H9 (cell line): Measurements from ENCODE around the gene LRRC17. TPM values are rescaled to one million over a fixed set of nuclear protein-coding genes. Genes with fewer than 3 reads are reported as not detected.

Experiments used
- DNase-seq: peaks from one replicate; pipeline ENCODE4 v3.0.0-alpha.2; 2017
- H2AFZ ChIP-seq: one replicate; pipeline ENCODE4 v1.6.1; 2013; ENCODE audit warnings: mild to moderate bottlenecking, low read length, control low read depth, moderate library complexity
- H2AK5ac ChIP-seq: 2 replicates; pipeline ENCODE4 v1.6.1; 2013; ENCODE audit warnings: low read length, control low read depth, mixed read lengths; ENCODE audit not compliant: insufficient read length
- H2BK120ac ChIP-seq: one replicate; pipeline ENCODE4 v1.6.1; 2013; ENCODE audit warnings: low read depth, mild to moderate bottlenecking, low read length, control low read depth, inconsistent platforms; ENCODE audit not compliant: poor library complexity, severe bottlenecking
- H2BK12ac ChIP-seq: 2 replicates; pipeline ENCODE4 v1.6.1; 2013; ENCODE audit warnings: low read length, control low read depth, mixed read lengths, low read depth; ENCODE audit not compliant: insufficient read length
- H2BK15ac ChIP-seq: 2 replicates; pipeline ENCODE4 v1.6.1; 2013; ENCODE audit warnings: low read depth, low read length, control low read depth
- H2BK20ac ChIP-seq: one replicate; pipeline ENCODE4 v1.6.1; 2013; ENCODE audit warnings: low read depth, mild to moderate bottlenecking, low read length, control low read depth, inconsistent platforms; ENCODE audit not compliant: poor library complexity, severe bottlenecking
- H2BK5ac ChIP-seq: 2 replicates; pipeline ENCODE4 v1.6.1; 2013; ENCODE audit warnings: low read length, control low read depth, mixed read lengths; ENCODE audit not compliant: insufficient read length
- H3K14ac ChIP-seq: 2 replicates; pipeline ENCODE4 v1.6.1; 2013; ENCODE audit warnings: low read length, control low read depth; ENCODE audit not compliant: insufficient read depth
- H3K18ac ChIP-seq: 2 replicates; pipeline ENCODE4 v1.6.1; 2013; ENCODE audit warnings: low read depth, mild to moderate bottlenecking, mixed read lengths, low read length, control low read depth; ENCODE audit not compliant: insufficient read length
- H3K23ac ChIP-seq: 2 replicates; pipeline ENCODE4 v1.6.1; 2013; ENCODE audit warnings: low read length, control low read depth, mixed read lengths, low read depth; ENCODE audit not compliant: insufficient read length
- H3K23me2 ChIP-seq: 2 replicates; pipeline ENCODE4 v1.6.1; 2013; ENCODE audit warnings: low read depth, mild to moderate bottlenecking, mixed read lengths, low read length, control low read depth; ENCODE audit not compliant: insufficient read length, poor library complexity, severe bottlenecking
- H3K27ac ChIP-seq: 2 replicates; pipeline ENCODE4 v1.5.1; 2013; ENCODE audit warnings: low read length, control low read depth, mixed read lengths, low read depth; ENCODE audit not compliant: insufficient read length
- H3K27me3 ChIP-seq: 2 replicates; pipeline ENCODE4 v1.6.1; 2013; ENCODE audit warnings: low read length, control low read depth, inconsistent platforms; ENCODE audit not compliant: insufficient read depth
- H3K4ac ChIP-seq: 2 replicates; pipeline ENCODE4 v1.6.1; 2013; ENCODE audit warnings: low read depth, mild to moderate bottlenecking, control low read depth, inconsistent platforms, low read length, moderate library complexity
- H3K4me1 ChIP-seq: 2 replicates; pipeline ENCODE4 v1.6.1; 2013; ENCODE audit warnings: low read length, control low read depth, inconsistent platforms; ENCODE audit not compliant: insufficient read depth
- H3K4me2 ChIP-seq: 2 replicates; pipeline ENCODE4 v1.6.1; 2013; ENCODE audit warnings: low read length, control low read depth, mixed read lengths; ENCODE audit not compliant: insufficient read length, insufficient read depth
- H3K56ac ChIP-seq: 2 replicates; pipeline ENCODE4 v1.6.1; 2013; ENCODE audit warnings: low read depth, mild to moderate bottlenecking, mixed read lengths, low read length, control low read depth; ENCODE audit not compliant: insufficient read length
- H3K79me1 ChIP-seq: 2 replicates; pipeline ENCODE4 v1.6.1; 2013; ENCODE audit warnings: low read depth, mild to moderate bottlenecking, moderate library complexity, low read length, control low read depth, inconsistent platforms; ENCODE audit not compliant: insufficient read depth, poor library complexity, severe bottlenecking
- H3K79me2 ChIP-seq: 2 replicates; pipeline ENCODE4 v1.6.1; 2013; ENCODE audit warnings: low read length, control low read depth, inconsistent platforms; ENCODE audit not compliant: insufficient read depth
- H3K9ac ChIP-seq: 2 replicates; pipeline ENCODE4 v1.6.1; 2013; ENCODE audit warnings: low read length, control low read depth, mixed read lengths; ENCODE audit not compliant: insufficient read length; ENCODE audit errors: extremely low read depth
- H3K9me3 ChIP-seq: one replicate; pipeline ENCODE4 v1.6.1; 2013; ENCODE audit warnings: low read depth, low read length, inconsistent platforms; ENCODE audit not compliant: control insufficient read depth
- H3T11ph ChIP-seq: one replicate; pipeline ENCODE4 v1.6.1; 2013; ENCODE audit warnings: mild to moderate bottlenecking, low read length, control low read depth, inconsistent platforms
- H4K20me1 ChIP-seq: one replicate; pipeline ENCODE4 v1.6.1; 2013; ENCODE audit not compliant: control insufficient read depth, insufficient read length, insufficient read depth
- H4K5ac ChIP-seq: 2 replicates; pipeline ENCODE4 v1.6.1; 2013; ENCODE audit warnings: low read depth, mild to moderate bottlenecking, mixed read lengths, low read length, control low read depth; ENCODE audit not compliant: insufficient read length
- H4K8ac ChIP-seq: replicated peaks from 2 replicates; pipeline ENCODE4 v1.6.1; 2013; ENCODE audit warnings: low read length, control low read depth, mixed read lengths, low read depth; ENCODE audit not compliant: insufficient read length
- H4K91ac ChIP-seq: 2 replicates; pipeline ENCODE4 v1.6.1; 2013; ENCODE audit warnings: low read depth, mild to moderate bottlenecking, moderate library complexity, mixed read lengths, low read length, control low read depth; ENCODE audit not compliant: insufficient read length
- H3K27ac Mint-ChIP-seq, 3 experiments: 2 replicates in 2 of 3; 3 replicates in 1 of 3; pipeline ENCODE4 v1.8.0; 2020 to 2021; ENCODE audit warnings: mixed read lengths in 3 of 3, mild to moderate bottlenecking in 1 of 3, moderate library complexity in 1 of 3
- H3K27me3 Mint-ChIP-seq: 2 replicates; pipeline ENCODE4 v1.8.0; 2021; ENCODE audit warnings: low read depth, mild to moderate bottlenecking, moderate library complexity, mixed read lengths
- H3K36me3 Mint-ChIP-seq, 3 experiments: 2 replicates in 2 of 3; 3 replicates in 1 of 3; pipeline ENCODE4 v1.8.0; 2020 to 2021; ENCODE audit warnings: low read depth in 3 of 3, mixed read lengths in 3 of 3; ENCODE audit not compliant: insufficient read depth in 1 of 3
- H3K4me1 Mint-ChIP-seq, 2 experiments: 2 replicates each; pipeline ENCODE4 v1.8.0; 2020; ENCODE audit warnings: mixed read lengths in 2 of 2
- H3K4me3 Mint-ChIP-seq, 2 experiments: 2 replicates in 1 of 2; 3 replicates in 1 of 2; pipeline ENCODE4 v1.8.0; 2020 to 2021; ENCODE audit warnings: mild to moderate bottlenecking in 2 of 2, mixed read lengths in 2 of 2, moderate library complexity in 1 of 2
- H3K9me3 Mint-ChIP-seq, 2 experiments: 2 replicates in 1 of 2; 3 replicates in 1 of 2; pipeline ENCODE4 v1.8.0; 2020; ENCODE audit warnings: mild to moderate bottlenecking in 2 of 2, mixed read lengths in 2 of 2, moderate library complexity in 1 of 2
- CTCF ChIP-seq: fragments of 200-600 bp; sonication (generic); conservative IDR thresholded peaks from 3 replicates; pipeline ENCODE4 v1.8.0; 2021; ENCODE audit warnings: antibody characterized with exemption, mild to moderate bottlenecking
- WGBS: extraction: QIAGEN DNeasy Blood & Tissue Kit; methylation state at CpG from one replicate; pipeline ENCODE4 v1.1.7; 2013; ENCODE audit warnings: missing lambda C conversion rate, low lambda C conversion rate, mixed read lengths; ENCODE audit not compliant: insufficient read length; ENCODE audit errors: extremely low coverage; 5-methylcytosine and 5-hydroxymethylcytosine counted together
- total RNA-seq: library from RNA; stranded (reverse); gene quantifications from 2 replicates; pipeline ENCODE4 v1.2.1, GENCODE V29; 2021

LRRC17 gene
- total RNA-seq, 1 experiment from 2014 or later = 2.0 TPM

- Histone ChIP-seq H2AK5ac (no peak overlapping the region), H3K56ac (no peak overlapping the region), H2AFZ (no peak overlapping the region), H3K27ac (no peak overlapping the region), H3K4me1 (no peaks in the 10 kb centered on the region), H4K91ac (no peak overlapping the region), H4K8ac (no peak overlapping the region), H3K9ac (no peak overlapping the region), H3K79me1 (no peaks in the 10 kb centered on the region), H4K5ac (no peak overlapping the region), H3K23ac (peak overlapping the region; percentile 53), H3K23me2 (no peaks in the 10 kb centered on the region), H3T11ph (no peak overlapping the region), H2BK20ac (no peak overlapping the region), H3K14ac (no peak overlapping the region), H3K9me3 (no peaks in the 10 kb centered on the region), H3K4ac (no peak overlapping the region), H2BK15ac (no peak overlapping the region), H3K79me2 (no peaks in the 10 kb centered on the region), H3K4me2 (no peak overlapping the region), H3K18ac (no peak overlapping the region), H3K27me3 (no peaks in the 10 kb centered on the region), H4K20me1 (no peaks in the 10 kb centered on the region), H2BK120ac (no peak overlapping the region), H2BK12ac (no peak overlapping the region), H2BK5ac (no peak overlapping the region)
- H3K27ac Mint-ChIP-seq = 0 out of 7 replicates have a peak overlapping the region, but pooled peaks of 1 of the 3 experiments have one; percentile 19
- H3K9me3 Mint-ChIP-seq = no peaks in the 10 kb centered on the region
- H3K36me3 Mint-ChIP-seq = no peaks in the 10 kb centered on the region; a peak in 2 of 7 replicates
- no CpG with 5 or more reads among the region's 2 CpGs for WGBS
- DNase-seq = no peak
- peaks cover 0 to 2% of the 10 kb centered on the region in 2 experiments; a peak in 1 of 4 replicates for H3K4me1 Mint-ChIP-seq
- H3K4me3 Mint-ChIP-seq = no peak overlapping the region
- no peak for TF ChIP-seq CTCF
- H3K27me3 Mint-ChIP-seq = no peaks in the 10 kb centered on the region
Observed at GRCh38 chr7:102890292-102890970, 22.4 kb upstream of the LRRC17 start.
